ENCODE results near the gene LGSN.

GRCh38 chr6:63317641-63318040 lies 2.1 kb downstream of the LGSN start:
- TF ChIP-seq EP300 (IDR thresholded peaks at IDR 0.05) (no peak), POLR2A (IDR thresholded peaks at IDR 0.05) (no peak), CTCF (IDR thresholded peaks at IDR 0.05) (no peak), POLR2AphosphoS5 (IDR thresholded peaks at IDR 0.05) (no peak)
